Measurements from ENCODE around the gene LYRM4. TPM values are rescaled to one million over a fixed set of nuclear protein-coding genes. Genes with fewer than 3 reads are reported as not detected.
A peak's percentile ranks its signal among the peaks of the same experiment; 100 is the strongest.

LYRM4 gene
- total RNA-seq, 1 experiment from 2014 or later: 44.3 TPM

DNA sequence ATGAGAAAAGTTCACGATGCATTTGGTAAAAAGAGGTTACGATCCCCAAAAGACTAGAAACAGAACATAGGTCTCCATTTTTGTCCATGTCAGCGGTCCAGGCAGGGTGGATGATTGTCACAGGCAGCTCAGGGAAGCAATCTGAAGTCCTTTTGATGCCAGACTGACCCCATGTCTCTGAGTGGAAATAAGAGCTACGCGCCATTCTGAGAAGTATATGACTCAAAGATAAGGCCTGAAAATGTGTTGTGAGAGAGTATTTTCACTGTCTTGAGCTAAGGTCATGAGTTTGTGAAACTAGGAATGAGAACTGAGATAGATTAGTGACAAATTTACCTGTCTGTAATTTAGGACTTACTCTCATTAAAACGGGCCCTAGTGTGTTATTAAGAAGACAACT lies 69.5 kb downstream of the LYRM4 start:
- no peak overlapping the region for H3T11ph ChIP-seq (ENCODE audit: low read length)
- no peak overlapping the region for H4K5ac ChIP-seq (ENCODE audit: insufficient read length, low read depth, low read length)
- H3K9ac ChIP-seq (ENCODE audit: extremely low read depth, insufficient read length, low read length): no peak overlapping the region
- no peak overlapping the region for H4K91ac ChIP-seq (ENCODE audit: insufficient read length, low read depth, low read length)
- no peak overlapping the region for H2BK15ac ChIP-seq (ENCODE audit: low read depth, low read length)
- H2BK12ac ChIP-seq (ENCODE audit: insufficient read length, low read depth, low read length): no peak overlapping the region
- no peak overlapping the region for H2BK5ac ChIP-seq (ENCODE audit: insufficient read length, low read length)
- H3K4me2 ChIP-seq (ENCODE audit: insufficient read depth, insufficient read length, low read length): no peak overlapping the region
- no peaks in the 10 kb centered on the region for H3K23me2 ChIP-seq (ENCODE audit: insufficient read length, low read depth, low read length, poor library complexity, severe bottlenecking)
- no peak overlapping the region for H3K18ac ChIP-seq (ENCODE audit: insufficient read length, low read depth, low read length)
- no peaks in the 10 kb centered on the region for H3K9me3 ChIP-seq (ENCODE audit: control insufficient read depth, low read depth, low read length)
- H4K20me1 ChIP-seq (ENCODE audit: control insufficient read depth, insufficient read depth, insufficient read length): no peaks in the 10 kb centered on the region
- WGBS (ENCODE audit: extremely low coverage, insufficient read length, low lambda C conversion rate): no CpG with 5 or more reads among the region's 6 CpGs
- Mint-ChIP-seq H3K4me1 (peaks cover 10 to 20% of the 10 kb centered on the region in 2 experiments), H3K36me3 (ENCODE audit: insufficient read depth in 1 of 3, low read depth in 3 of 3) (peaks cover 6 to 7% (median 7%) of the 10 kb centered on the region in 3 experiments; a peak in 5 of 7 replicates), H3K27me3 (ENCODE audit: low read depth) (no peaks in the 10 kb centered on the region), H3K27ac (peak overlapping the region in 1 of 3 experiments; percentile 44; a peak in 1 of 7 replicates), H3K4me3 (no peak overlapping the region), H3K9me3 (no peaks in the 10 kb centered on the region)
- no peak for DNase-seq
- no peak overlapping the region for H2AK5ac ChIP-seq (ENCODE audit: insufficient read length, low read length)
- no peak overlapping the region for H3K56ac ChIP-seq (ENCODE audit: insufficient read length, low read depth, low read length)
- H3K4me1 ChIP-seq (ENCODE audit: insufficient read depth, low read length): no peaks in the 10 kb centered on the region; the same call in 1 of the 2 replicates
- TF ChIP-seq, protein P1, sequence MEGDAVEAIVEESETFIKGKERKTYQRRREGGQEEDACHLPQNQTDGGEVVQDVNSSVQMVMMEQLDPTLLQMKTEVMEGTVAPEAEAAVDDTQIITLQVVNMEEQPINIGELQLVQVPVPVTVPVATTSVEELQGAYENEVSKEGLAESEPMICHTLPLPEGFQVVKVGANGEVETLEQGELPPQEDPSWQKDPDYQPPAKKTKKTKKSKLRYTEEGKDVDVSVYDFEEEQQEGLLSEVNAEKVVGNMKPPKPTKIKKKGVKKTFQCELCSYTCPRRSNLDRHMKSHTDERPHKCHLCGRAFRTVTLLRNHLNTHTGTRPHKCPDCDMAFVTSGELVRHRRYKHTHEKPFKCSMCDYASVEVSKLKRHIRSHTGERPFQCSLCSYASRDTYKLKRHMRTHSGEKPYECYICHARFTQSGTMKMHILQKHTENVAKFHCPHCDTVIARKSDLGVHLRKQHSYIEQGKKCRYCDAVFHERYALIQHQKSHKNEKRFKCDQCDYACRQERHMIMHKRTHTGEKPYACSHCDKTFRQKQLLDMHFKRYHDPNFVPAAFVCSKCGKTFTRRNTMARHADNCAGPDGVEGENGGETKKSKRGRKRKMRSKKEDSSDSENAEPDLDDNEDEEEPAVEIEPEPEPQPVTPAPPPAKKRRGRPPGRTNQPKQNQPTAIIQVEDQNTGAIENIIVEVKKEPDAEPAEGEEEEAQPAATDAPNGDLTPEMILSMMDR (conservative IDR thresholded peaks at IDR 0.05): no peak
- no peak overlapping the region for H4K8ac ChIP-seq (replicated peaks; ENCODE audit: insufficient read length, low read depth, low read length)
- H2BK20ac ChIP-seq (ENCODE audit: low read depth, low read length, poor library complexity, severe bottlenecking): no peak overlapping the region
- H3K79me2 ChIP-seq (ENCODE audit: insufficient read depth, low read length): no peaks in the 10 kb centered on the region
- no peak overlapping the region for H3K23ac ChIP-seq (ENCODE audit: insufficient read length, low read depth, low read length)
- H2BK120ac ChIP-seq (ENCODE audit: low read depth, low read length, poor library complexity, severe bottlenecking): no peak overlapping the region
- H3K79me1 ChIP-seq (ENCODE audit: insufficient read depth, low read depth, low read length, poor library complexity, severe bottlenecking): no peaks in the 10 kb centered on the region
- H3K14ac ChIP-seq (ENCODE audit: insufficient read depth, low read length): no peak overlapping the region
- no peaks in the 10 kb centered on the region for H3K27me3 ChIP-seq (ENCODE audit: insufficient read depth, low read length)
- H3K4ac ChIP-seq (ENCODE audit: low read depth, low read length): no peak overlapping the region
- no peak overlapping the region for H2AFZ ChIP-seq (ENCODE audit: low read length)
- H3K27ac ChIP-seq (ENCODE audit: insufficient read length, low read depth, low read length): no peak overlapping the region

Measured in H9 (cell line).